K562 (cell line): Measurements from ENCODE around the gene PTPN1. TPM values are rescaled to one million over a fixed set of nuclear protein-coding genes. Genes with fewer than 3 reads are reported as not detected.
A peak's percentile ranks its signal among the peaks of the same experiment; 100 is the strongest.

Source experiments
- BCOR ChIP-seq: fragments of 450-650 bp; IDR thresholded peaks from 2 replicates; pipeline ENCODE4 v1.6.1; 2016
- CBX2 ChIP-seq: fragments of 200-600 bp; sonication (generic); IDR thresholded peaks from one replicate; pipeline ENCODE4 v1.6.1; 2012; ENCODE audit warnings: mild to moderate bottlenecking, low read length, inconsistent platforms; ENCODE audit not compliant: insufficient read depth, poor library complexity, severe bottlenecking
- FOXJ2 ChIP-seq: fragments of 200-800 bp; sonication (Bioruptor generic); IDR thresholded peaks from 2 replicates; pipeline ENCODE4 v1.6.1; 2016; ENCODE audit warnings: missing genetic modification characterization, missing compliant biosample characterization
- FOXJ3 ChIP-seq: sonication (generic); formaldehyde crosslinking; IDR thresholded peaks from 2 replicates; pipeline ENCODE4 v1.4.0; 2020; ENCODE audit warnings: mild to moderate bottlenecking, missing genetic modification reagents
- FOXK2 ChIP-seq, 2 experiments: fragments of 450-650 bp; IDR thresholded peaks in 1 of 2; conservative IDR thresholded peaks in 1 of 2; 2 replicates each; pipeline ENCODE4 v1.6.1; 2016; ENCODE audit warnings: low read depth in 2 of 2, mild to moderate bottlenecking in 1 of 2
- GATAD2B ChIP-seq: fragments of 450-650 bp; IDR thresholded peaks from 2 replicates; pipeline ENCODE4 v1.6.1; 2017; ENCODE audit warnings: mild to moderate bottlenecking, borderline replicate concordance
- HNRNPL ChIP-seq: fragments of 200-400 bp; formaldehyde crosslinking; IDR thresholded peaks from 2 replicates; pipeline ENCODE4 v1.6.1; 2017; ENCODE audit warnings: low read depth, mild to moderate bottlenecking, low read length
- IFI16 ChIP-seq: fragments of 250-450 bp; sonication (Bioruptor Pico); IDR thresholded peaks from 2 replicates; pipeline ENCODE4 v2.1.2; 2022; ENCODE audit warnings: mild to moderate bottlenecking, inconsistent platforms
- IRF2 ChIP-seq: sonication (generic); formaldehyde crosslinking; IDR thresholded peaks from 2 replicates; pipeline ENCODE4 v1.8.1; 2022; ENCODE audit warnings: mild to moderate bottlenecking, missing genetic modification reagents
- SP1 ChIP-seq: sonication (generic); formaldehyde crosslinking; IDR thresholded peaks from 2 replicates; pipeline ENCODE4 v1.8.1; 2022; ENCODE audit warnings: mild to moderate bottlenecking, missing genetic modification reagents
- TCFL5 ChIP-seq: fragments of 250-450 bp; sonication (Bioruptor Pico); conservative IDR thresholded peaks from 2 replicates; pipeline ENCODE4 v1.6.1; 2021; ENCODE audit warnings: mild to moderate bottlenecking, moderate library complexity, matching md5 sums
- U2AF1 ChIP-seq: fragments of 200-400 bp; formaldehyde crosslinking; optimal IDR thresholded peaks from 2 replicates; pipeline ENCODE3; 2017; ENCODE audit warnings: mild to moderate bottlenecking, low read depth, low read length, moderate library complexity
- ZNF274 ChIP-seq: IDR thresholded peaks from 2 replicates; pipeline ENCODE4 v1.6.1; 2011; ENCODE audit warnings: low read depth, mild to moderate bottlenecking, low read length, moderate library complexity, borderline replicate concordance
- ZNF324 ChIP-seq: fragments of 250-450 bp; sonication (Bioruptor Pico); IDR thresholded peaks from 2 replicates; pipeline ENCODE4 v1.4.0; 2020; ENCODE audit warnings: mild to moderate bottlenecking
- ZNF507 ChIP-seq: conservative IDR thresholded peaks from 2 replicates; pipeline ENCODE4 v1.6.1; 2017; ENCODE audit warnings: missing genetic modification characterization, missing compliant biosample characterization
- ZNF696 ChIP-seq: fragments of 250-450 bp; sonication (Bioruptor Pico); conservative IDR thresholded peaks from 2 replicates; pipeline ENCODE4 v1.4.0; 2020; ENCODE audit warnings: mild to moderate bottlenecking, moderate library complexity
- ZNF79 ChIP-seq: fragments of 250-450 bp; sonication (Bioruptor Pico); IDR thresholded peaks from 2 replicates; pipeline ENCODE4 v1.4.0; 2020; ENCODE audit warnings: low read depth, mild to moderate bottlenecking, moderate library complexity
- polyA plus RNA-seq, 8 experiments: library from polyadenylated mRNA; depleted of rRNA in 4 of 8; stranded (reverse) in 5 of 8; unstranded in 3 of 8; fragments of >200 nt; fragmentation: Nextera tagmentation in 2 of 8; fragmentation: Illumina TruSeq in 1 of 8; extraction: Ambion mirVana in 2 of 8; extraction: Trizol in 1 of 8; gene quantifications; 2 replicates each; pipeline versions ENCODE4 v1.2.1 to v1.2.3, GENCODE V29; 2011 to 2014; ENCODE audit warnings: inconsistent platforms in 1 of 8, missing spikeins in 1 of 8
- total RNA-seq, 7 experiments: library from RNA; depleted of rRNA in 6 of 7; stranded (reverse); fragments of >200 nt in 6 of 7; fragmentation: Illumina TruSeq in 2 of 7; extraction: Trizol in 2 of 7; gene quantifications; 2 replicates each; pipeline versions ENCODE4 v1.2.1 to v1.2.3, GENCODE V29; 2011 to 2021; ENCODE audit warnings: low replicate concordance in 1 of 7
- TF ChIP-seq, protein P1 (sequence below): fragments of 450-650 bp; formaldehyde crosslinking; IDR thresholded peaks from 2 replicates; pipeline ENCODE4 v1.4.0; 2022; ENCODE audit warnings: missing genetic modification characterization
- TF ChIP-seq, protein P2 (sequence below): fragments of 450-650 bp; formaldehyde crosslinking; IDR thresholded peaks from 2 replicates; pipeline ENCODE4 v1.4.0; 2020; ENCODE audit warnings: mild to moderate bottlenecking, moderate library complexity
- TF ChIP-seq, protein P3 (sequence below): fragments of 200-800 bp; sonication (Bioruptor generic); IDR thresholded peaks from 2 replicates; pipeline ENCODE4 v1.6.1; 2017; ENCODE audit warnings: missing genetic modification characterization, missing compliant biosample characterization
- TF ChIP-seq, protein P4 (sequence below): fragments of 450-650 bp; formaldehyde crosslinking; conservative IDR thresholded peaks from 2 replicates; pipeline ENCODE4 v1.4.0; 2022; ENCODE audit warnings: mild to moderate bottlenecking, missing genetic modification characterization
- TF ChIP-seq, protein P5 (sequence below): fragments of 450-650 bp; IDR thresholded peaks from 2 replicates; pipeline ENCODE4 v1.6.1; 2016; ENCODE audit warnings: missing biosample characterization, missing genetic modification characterization

The PTPN1 gene
- total and polyA plus RNA-seq, 9 of the 15 experiments (the other 6 are each of a cell fraction or from before 2014, with no cell fraction given) = 11.0 to 85.3 (median 54.0) TPM

DNA sequence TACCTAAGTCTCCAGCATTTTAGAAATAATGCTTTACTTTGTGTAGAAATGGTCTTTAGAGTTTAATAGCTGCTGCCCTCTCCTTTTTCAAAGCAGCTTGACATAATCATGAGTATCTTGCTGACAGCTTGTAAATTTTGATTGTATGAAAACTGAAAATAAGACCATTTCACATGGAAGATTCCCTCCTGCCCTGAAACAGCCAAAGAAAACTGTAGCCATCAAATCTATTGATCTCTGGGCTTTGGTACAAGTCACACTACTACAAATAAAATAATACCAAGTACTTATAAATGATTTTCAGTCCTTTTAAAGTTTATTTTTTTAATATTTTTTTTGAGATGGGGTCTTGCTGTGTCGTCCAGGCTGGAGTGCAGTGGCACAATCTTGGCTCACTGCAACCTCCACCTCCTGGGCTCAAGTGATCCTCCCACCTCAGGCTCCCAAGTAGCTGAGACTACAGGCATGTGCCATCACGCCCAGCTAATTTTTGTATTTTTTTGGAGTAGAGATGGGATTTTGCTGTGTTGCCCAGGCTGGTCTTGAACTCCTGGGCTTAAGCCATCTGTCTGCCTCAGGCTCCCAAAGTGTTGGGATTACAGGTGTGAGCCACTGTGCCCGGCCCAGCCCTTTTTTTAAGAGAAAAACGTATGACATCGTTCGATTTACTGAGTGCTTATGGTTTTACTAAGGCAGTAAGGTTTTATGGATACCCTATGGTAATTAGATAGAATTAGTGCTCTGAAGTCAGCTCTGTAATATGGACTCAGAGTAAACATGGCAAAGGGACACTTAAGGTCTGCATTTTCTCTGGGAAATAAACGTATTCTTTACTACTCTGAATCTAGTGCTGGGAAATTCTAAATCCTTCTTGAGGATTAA is 7.0 kb downstream of the PTPN1 start (continued):
- TF ChIP-seq CBX2 (no peak), FOXJ2 (no peak), ZNF274 (no peak), ZNF696 (no peak), HNRNPL (no peak), U2AF1 (no peak), SP1 (CRISPR knock-in tag) (no peak), BCOR (peak; percentile 59), ZNF79 (CRISPR knock-in tag) (no peak), ZNF507 (tag) (no peak), IRF2 (CRISPR knock-in tag) (no peak), IFI16 (CRISPR knock-in tag) (no peak), FOXJ3 (CRISPR knock-in tag) (no peak), ZNF324 (no peak), TCFL5 (CRISPR knock-in tag) (no peak), GATAD2B (no peak), FOXK2 (conservative IDR thresholded peaks at IDR 0.05 in 1 of 2, IDR thresholded peaks at IDR 0.05 in 1 of 2; ENCODE audit: low read depth in 2 of 2) (no peak; a peak in 1 of 4 replicates)
- TF ChIP-seq, protein P1, sequence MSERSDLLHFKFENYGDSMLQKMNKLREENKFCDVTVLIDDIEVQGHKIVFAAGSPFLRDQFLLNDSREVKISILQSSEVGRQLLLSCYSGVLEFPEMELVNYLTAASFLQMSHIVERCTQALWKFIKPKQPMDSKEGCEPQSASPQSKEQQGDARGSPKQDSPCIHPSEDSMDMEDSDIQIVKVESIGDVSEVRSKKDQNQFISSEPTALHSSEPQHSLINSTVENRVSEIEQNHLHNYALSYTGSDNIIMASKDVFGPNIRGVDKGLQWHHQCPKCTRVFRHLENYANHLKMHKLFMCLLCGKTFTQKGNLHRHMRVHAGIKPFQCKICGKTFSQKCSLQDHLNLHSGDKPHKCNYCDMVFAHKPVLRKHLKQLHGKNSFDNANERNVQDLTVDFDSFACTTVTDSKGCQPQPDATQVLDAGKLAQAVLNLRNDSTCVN (CRISPR knock-in tag) = no peak
- TF ChIP-seq, protein P2, sequence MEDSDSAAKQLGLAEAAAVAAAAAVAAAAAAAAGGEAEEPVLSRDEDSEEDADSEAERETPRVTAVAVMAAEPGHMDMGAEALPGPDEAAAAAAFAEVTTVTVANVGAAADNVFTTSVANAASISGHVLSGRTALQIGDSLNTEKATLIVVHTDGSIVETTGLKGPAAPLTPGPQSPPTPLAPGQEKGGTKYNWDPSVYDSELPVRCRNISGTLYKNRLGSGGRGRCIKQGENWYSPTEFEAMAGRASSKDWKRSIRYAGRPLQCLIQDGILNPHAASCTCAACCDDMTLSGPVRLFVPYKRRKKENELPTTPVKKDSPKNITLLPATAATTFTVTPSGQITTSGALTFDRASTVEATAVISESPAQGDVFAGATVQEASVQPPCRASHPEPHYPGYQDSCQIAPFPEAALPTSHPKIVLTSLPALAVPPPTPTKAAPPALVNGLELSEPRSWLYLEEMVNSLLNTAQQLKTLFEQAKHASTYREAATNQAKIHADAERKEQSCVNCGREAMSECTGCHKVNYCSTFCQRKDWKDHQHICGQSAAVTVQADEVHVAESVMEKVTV (CRISPR knock-in tag) = no peak
- TF ChIP-seq, protein P3, sequence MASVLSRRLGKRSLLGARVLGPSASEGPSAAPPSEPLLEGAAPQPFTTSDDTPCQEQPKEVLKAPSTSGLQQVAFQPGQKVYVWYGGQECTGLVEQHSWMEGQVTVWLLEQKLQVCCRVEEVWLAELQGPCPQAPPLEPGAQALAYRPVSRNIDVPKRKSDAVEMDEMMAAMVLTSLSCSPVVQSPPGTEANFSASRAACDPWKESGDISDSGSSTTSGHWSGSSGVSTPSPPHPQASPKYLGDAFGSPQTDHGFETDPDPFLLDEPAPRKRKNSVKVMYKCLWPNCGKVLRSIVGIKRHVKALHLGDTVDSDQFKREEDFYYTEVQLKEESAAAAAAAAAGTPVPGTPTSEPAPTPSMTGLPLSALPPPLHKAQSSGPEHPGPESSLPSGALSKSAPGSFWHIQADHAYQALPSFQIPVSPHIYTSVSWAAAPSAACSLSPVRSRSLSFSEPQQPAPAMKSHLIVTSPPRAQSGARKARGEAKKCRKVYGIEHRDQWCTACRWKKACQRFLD (CRISPR knock-in tag) = 0 out of 2 replicates have a peak, but pooled peaks have one; percentile 32
- TF ChIP-seq, protein P4, sequence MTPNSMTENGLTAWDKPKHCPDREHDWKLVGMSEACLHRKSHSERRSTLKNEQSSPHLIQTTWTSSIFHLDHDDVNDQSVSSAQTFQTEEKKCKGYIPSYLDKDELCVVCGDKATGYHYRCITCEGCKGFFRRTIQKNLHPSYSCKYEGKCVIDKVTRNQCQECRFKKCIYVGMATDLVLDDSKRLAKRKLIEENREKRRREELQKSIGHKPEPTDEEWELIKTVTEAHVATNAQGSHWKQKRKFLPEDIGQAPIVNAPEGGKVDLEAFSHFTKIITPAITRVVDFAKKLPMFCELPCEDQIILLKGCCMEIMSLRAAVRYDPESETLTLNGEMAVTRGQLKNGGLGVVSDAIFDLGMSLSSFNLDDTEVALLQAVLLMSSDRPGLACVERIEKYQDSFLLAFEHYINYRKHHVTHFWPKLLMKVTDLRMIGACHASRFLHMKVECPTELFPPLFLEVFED (CRISPR knock-in tag) = no peak
- TF ChIP-seq, protein P5, sequence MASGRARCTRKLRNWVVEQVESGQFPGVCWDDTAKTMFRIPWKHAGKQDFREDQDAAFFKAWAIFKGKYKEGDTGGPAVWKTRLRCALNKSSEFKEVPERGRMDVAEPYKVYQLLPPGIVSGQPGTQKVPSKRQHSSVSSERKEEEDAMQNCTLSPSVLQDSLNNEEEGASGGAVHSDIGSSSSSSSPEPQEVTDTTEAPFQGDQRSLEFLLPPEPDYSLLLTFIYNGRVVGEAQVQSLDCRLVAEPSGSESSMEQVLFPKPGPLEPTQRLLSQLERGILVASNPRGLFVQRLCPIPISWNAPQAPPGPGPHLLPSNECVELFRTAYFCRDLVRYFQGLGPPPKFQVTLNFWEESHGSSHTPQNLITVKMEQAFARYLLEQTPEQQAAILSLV = no peak
